Duodenal mucosa (tissue), 2 donors: Measurements from ENCODE around the gene BDH2.

Experiments used
- H3K27ac ChIP-seq: one replicate; pipeline ENCODE4 v1.7.0; 2013; ENCODE audit warnings: low read depth, low read length
- H3K27me3 ChIP-seq, 2 donors: one replicate each; pipeline ENCODE4 v1.7.0; 2013; ENCODE audit warnings: low read length in 2 of 2, control low read depth in 1 of 2; ENCODE audit not compliant: insufficient read depth in 2 of 2, control insufficient read depth in 1 of 2
- H3K36me3 ChIP-seq, 2 donors: one replicate each; pipeline ENCODE4 v1.7.0; 2013; ENCODE audit warnings: low read length in 2 of 2, control low read depth in 1 of 2; ENCODE audit not compliant: insufficient read depth in 2 of 2, control insufficient read depth in 1 of 2
- H3K4me1 ChIP-seq, 2 donors: one replicate each; pipeline ENCODE4 v1.7.0; 2013; ENCODE audit warnings: low read length in 2 of 2, control low read depth in 1 of 2; ENCODE audit not compliant: insufficient read depth in 2 of 2, control insufficient read depth in 1 of 2
- H3K4me3 ChIP-seq, 2 donors: one replicate each; pipeline ENCODE4 v1.7.0; 2013; ENCODE audit warnings: low read length in 2 of 2, low read depth in 1 of 2
- H3K9ac ChIP-seq, 2 donors: one replicate each; pipeline ENCODE4 v1.7.0; 2013; ENCODE audit warnings: low read length in 2 of 2, low read depth in 1 of 2
- H3K9me3 ChIP-seq, 2 donors: one replicate each; pipeline ENCODE4 v1.7.0; 2013; ENCODE audit warnings: low read length in 2 of 2, control low read depth in 1 of 2; ENCODE audit not compliant: control insufficient read depth in 1 of 2

Gene BDH2

GRCh38 chr4:103060453-103061148, 39.0 kb downstream of the BDH2 start:
- H3K4me1 ChIP-seq = no peaks in the 10 kb centered on the region
- H3K27ac ChIP-seq = no peak overlapping the region
- no peak overlapping the region for H3K9ac ChIP-seq
- no peaks in the 10 kb centered on the region for H3K27me3 ChIP-seq
- no peaks in the 10 kb centered on the region for H3K36me3 ChIP-seq
- no peaks in the 10 kb centered on the region for H3K9me3 ChIP-seq
- H3K4me3 ChIP-seq = no peak overlapping the region

GRCh38 chr4:103054030-103054429, 45.6 kb downstream of the BDH2 start:
- no peaks in the 10 kb centered on the region for H3K9me3 ChIP-seq
- no peaks in the 10 kb centered on the region for H3K27me3 ChIP-seq
- no peak overlapping the region for H3K4me3 ChIP-seq
- H3K27ac ChIP-seq = no peak overlapping the region
- no peak overlapping the region for H3K9ac ChIP-seq
- no peaks in the 10 kb centered on the region for H3K36me3 ChIP-seq
- no peaks in the 10 kb centered on the region for H3K4me1 ChIP-seq

- Histone ChIP-seq H3K9me3 (no peaks in the 10 kb centered on the region), H3K9ac (no peak overlapping the region), H3K4me3 (no peak overlapping the region), H3K27ac (no peak overlapping the region), H3K27me3 (no peaks in the 10 kb centered on the region), H3K4me1 (no peaks in the 10 kb centered on the region), H3K36me3 (no peaks in the 10 kb centered on the region)
These were observed 46.9 kb downstream of the BDH2 start for GRCh38 chr4:103052779-103053178.

GRCh38 chr4:103052145-103052544, 47.5 kb downstream of the BDH2 start:
- H3K9ac ChIP-seq = no peak overlapping the region
- H3K9me3 ChIP-seq = no peaks in the 10 kb centered on the region
- H3K27me3 ChIP-seq = no peaks in the 10 kb centered on the region
- H3K4me1 ChIP-seq = no peaks in the 10 kb centered on the region
- no peaks in the 10 kb centered on the region for H3K36me3 ChIP-seq
- H3K4me3 ChIP-seq = no peak overlapping the region
- H3K27ac ChIP-seq = no peak overlapping the region

- no peaks in the 10 kb centered on the region for H3K36me3 ChIP-seq
- no peak overlapping the region for H3K9ac ChIP-seq
- no peaks in the 10 kb centered on the region for H3K4me1 ChIP-seq
- H3K27me3 ChIP-seq = no peaks in the 10 kb centered on the region
- no peak overlapping the region for H3K4me3 ChIP-seq
- H3K27ac ChIP-seq = no peak overlapping the region
- no peaks in the 10 kb centered on the region for H3K9me3 ChIP-seq
These were observed 48.7 kb downstream of the BDH2 start for GRCh38 chr4:103050736-103051436.

GRCh38 chr4:103046416-103047290, 53.0 kb downstream of the BDH2 start:
- Histone ChIP-seq H3K9me3 (no peaks in the 10 kb centered on the region), H3K27me3 (no peaks in the 10 kb centered on the region), H3K27ac (no peak overlapping the region), H3K36me3 (peaks cover 0 to 4% of the 10 kb centered on the region in 2 donors), H3K4me1 (peaks cover 0 to 4% of the 10 kb centered on the region in 2 donors), H3K9ac (no peak overlapping the region), H3K4me3 (no peak overlapping the region)

- no peaks in the 10 kb centered on the region for H3K27me3 ChIP-seq
- H3K4me1 ChIP-seq = peaks cover 0 to 4% of the 10 kb centered on the region in 2 donors
- no peak overlapping the region for H3K27ac ChIP-seq
- H3K9me3 ChIP-seq = no peaks in the 10 kb centered on the region
- peaks cover 0 to 4% of the 10 kb centered on the region in 2 donors for H3K36me3 ChIP-seq
- no peak overlapping the region for H3K9ac ChIP-seq
- H3K4me3 ChIP-seq = no peak overlapping the region
These were observed 55.5 kb downstream of the BDH2 start for GRCh38 chr4:103044183-103044582.

- Histone ChIP-seq H3K4me1 (no peaks in the 10 kb centered on the region), H3K9me3 (no peaks in the 10 kb centered on the region), H3K4me3 (no peak overlapping the region), H3K36me3 (no peaks in the 10 kb centered on the region), H3K9ac (no peak overlapping the region), H3K27ac (no peak overlapping the region), H3K27me3 (no peaks in the 10 kb centered on the region)
These were observed 63.5 kb downstream of the BDH2 start for GRCh38 chr4:103036169-103036568.

GRCh38 chr4:103032574-103032973, 67.1 kb downstream of the BDH2 start:
- no peaks in the 10 kb centered on the region for H3K4me1 ChIP-seq
- H3K9ac ChIP-seq = no peak overlapping the region
- no peak overlapping the region for H3K4me3 ChIP-seq

GRCh38 chr4:103030791-103031190, 68.8 kb downstream of the BDH2 start:
- Histone ChIP-seq H3K27ac (no peak overlapping the region), H3K9me3 (no peaks in the 10 kb centered on the region), H3K4me1 (no peaks in the 10 kb centered on the region), H3K36me3 (no peaks in the 10 kb centered on the region), H3K27me3 (no peaks in the 10 kb centered on the region), H3K4me3 (no peak overlapping the region), H3K9ac (no peak overlapping the region)

More at GRCh38 chr4:103032574-103032973, 67.1 kb downstream of the BDH2 start:
- H3K36me3 ChIP-seq = no peaks in the 10 kb centered on the region
- no peak overlapping the region for H3K27ac ChIP-seq
- H3K9me3 ChIP-seq = no peaks in the 10 kb centered on the region
- H3K27me3 ChIP-seq = no peaks in the 10 kb centered on the region
